Measurements from ENCODE around the gene TMEM168. TPM values are rescaled to one million over a fixed set of nuclear protein-coding genes. Genes with fewer than 3 reads are reported as not detected.

The TMEM168 gene
- total RNA-seq, 2 donors from 2014 or later = 14.9 to 16.5 TPM

GRCh38 chr7:112792441-112792840 is 2.2 kb upstream of the TMEM168 start:
- no peak overlapping the region for H3K27ac ChIP-seq (ENCODE audit: low read depth, low read length)
- H3K4me1 ChIP-seq (ENCODE audit: control insufficient read depth, insufficient read depth, low read length) = no peaks in the 10 kb centered on the region
- Mint-ChIP-seq H3K27me3 (ENCODE audit: insufficient read depth) (no peaks in the 10 kb centered on the region), H3K9me3 (no peaks in the 10 kb centered on the region), H3K36me3 (ENCODE audit: low read depth) (peaks cover 6% of the 10 kb centered on the region), H3K4me3 (no peak overlapping the region), H3K4me1 (peaks cover 13% of the 10 kb centered on the region), H3K27ac (no peak overlapping the region)
- H3K9me3 ChIP-seq (ENCODE audit: control insufficient read depth, low read length) = no peaks in the 10 kb centered on the region
- no peaks in the 10 kb centered on the region for H3K27me3 ChIP-seq (ENCODE audit: control insufficient read depth, insufficient read depth, low read length, poor library complexity, severe bottlenecking)
- no peak overlapping the region for H3K9ac ChIP-seq (ENCODE audit: extremely low read depth, low read length, poor library complexity, severe bottlenecking)
- 93% methylated on average over 3 of the region's 3 CpGs; no CpG with 5 or more reads in 1 of the 2 experiments for WGBS, 2 experiments (ENCODE audit: insufficient coverage in 1 of 2, insufficient read length in 1 of 2)
- H3K4me3 ChIP-seq (ENCODE audit: low read length) = no peak overlapping the region
- DNase-seq = no peak
- H3K36me3 ChIP-seq (ENCODE audit: control insufficient read depth, insufficient read depth, low read length) = no peaks in the 10 kb centered on the region
- no peak for TF ChIP-seq CTCF (conservative IDR thresholded peaks at IDR 0.05)

- H3K9me3 ChIP-seq (ENCODE audit: control insufficient read depth, low read length) = no peaks in the 10 kb centered on the region
- no peak overlapping the region for H3K4me3 ChIP-seq (ENCODE audit: low read length)
- TF ChIP-seq CTCF (conservative IDR thresholded peaks at IDR 0.05) = no peak
- no peaks in the 10 kb centered on the region for H3K27me3 Mint-ChIP-seq (ENCODE audit: insufficient read depth)
- peak overlapping the region; percentile 81 for H3K4me3 Mint-ChIP-seq
- no peaks in the 10 kb centered on the region for H3K4me1 ChIP-seq (ENCODE audit: control insufficient read depth, insufficient read depth, low read length)
- peaks cover 8% of the 10 kb centered on the region for H3K36me3 Mint-ChIP-seq (ENCODE audit: low read depth)
- no peak overlapping the region for H3K9ac ChIP-seq (ENCODE audit: extremely low read depth, low read length, poor library complexity, severe bottlenecking)
- peaks cover 13% of the 10 kb centered on the region for H3K4me1 Mint-ChIP-seq
- WGBS, 2 experiments (ENCODE audit: insufficient coverage in 1 of 2, insufficient read length in 1 of 2) = 95 to 96% methylated on average over 8 to 15 of the region's 15 CpGs
- no peak overlapping the region for H3K27ac ChIP-seq (ENCODE audit: low read depth, low read length)
- H3K36me3 ChIP-seq (ENCODE audit: control insufficient read depth, insufficient read depth, low read length) = no peaks in the 10 kb centered on the region
- H3K27ac Mint-ChIP-seq = no peak overlapping the region
- no peak for DNase-seq
- no peaks in the 10 kb centered on the region for H3K27me3 ChIP-seq (ENCODE audit: control insufficient read depth, insufficient read depth, low read length, poor library complexity, severe bottlenecking)
- H3K9me3 Mint-ChIP-seq = no peaks in the 10 kb centered on the region
These were observed 1.4 kb upstream of the TMEM168 start for GRCh38 chr7:112791465-112792168.

- Mint-ChIP-seq H3K27ac (peak overlapping the region; percentile 96), H3K9me3 (no peaks in the 10 kb centered on the region), H3K4me1 (peaks cover 13% of the 10 kb centered on the region), H3K27me3 (ENCODE audit: insufficient read depth) (no peaks in the 10 kb centered on the region), H3K36me3 (ENCODE audit: low read depth) (peaks cover 8% of the 10 kb centered on the region), H3K4me3 (peak overlapping the region; percentile 81)
- TF ChIP-seq CTCF (conservative IDR thresholded peaks at IDR 0.05) = no peak
- Histone ChIP-seq H3K27me3 (ENCODE audit: control insufficient read depth, insufficient read depth, low read length, poor library complexity, severe bottlenecking) (no peaks in the 10 kb centered on the region), H3K9ac (ENCODE audit: extremely low read depth, low read length, poor library complexity, severe bottlenecking) (peak overlapping the region; percentile 71), H3K36me3 (ENCODE audit: control insufficient read depth, insufficient read depth, low read length) (no peaks in the 10 kb centered on the region), H3K9me3 (ENCODE audit: control insufficient read depth, low read length) (no peaks in the 10 kb centered on the region), H3K27ac (ENCODE audit: low read depth, low read length) (no peak overlapping the region), H3K4me1 (ENCODE audit: control insufficient read depth, insufficient read depth, low read length) (no peaks in the 10 kb centered on the region), H3K4me3 (ENCODE audit: low read length) (peak overlapping the region; percentile 96)
- WGBS, 2 experiments (ENCODE audit: insufficient coverage in 1 of 2, insufficient read length in 1 of 2) = 54% methylated on average over 10 of the region's 12 CpGs; no CpG with 5 or more reads in 1 of the 2 experiments
- no peak for DNase-seq
These were observed 402 bp upstream of the TMEM168 start for GRCh38 chr7:112790586-112791003.
